DOHH2 (cell line): ENCODE measurements around the gene DIPK1A.

Source experiments
- CTCF ChIP-seq: fragments of 200-600 bp; sonication (generic); IDR thresholded peaks from one replicate; pipeline ENCODE4 v1.5.1; 2014; ENCODE audit warnings: antibody characterized with exemption, mild to moderate bottlenecking, low read depth, low read length; ENCODE audit not compliant: poor library complexity, severe bottlenecking
- EZH2phosphoT487 ChIP-seq: fragments of 200-600 bp; sonication (generic); IDR thresholded peaks from 2 replicates; pipeline ENCODE4 v1.6.1; 2017; ENCODE audit warnings: borderline replicate concordance, mild to moderate bottlenecking, antibody characterized with exemption, low read length, moderate library complexity, mixed read lengths

- TF ChIP-seq CTCF (no peak), EZH2phosphoT487 (no peak)
Observed at GRCh38 chr1:92945748-92946270, 15.5 kb downstream of the DIPK1A start.
